OCI-LY3 (cell line): Measurements from ENCODE around the gene ARFIP1.

Experiments used
- EZH2phosphoT487 ChIP-seq: fragments of 200-600 bp; shearing (Covaris generic); IDR thresholded peaks from 2 replicates; pipeline ENCODE4 v1.6.1; 2018; ENCODE audit warnings: antibody characterized with exemption, mixed run types, low read depth
- TF ChIP-seq, protein P1 (sequence below): fragments of 200-600, 300-600 bp; sonication (generic); IDR thresholded peaks from 2 replicates; pipeline ENCODE4 v1.5.1; 2014; ENCODE audit warnings: antibody characterized with exemption, low read length, low read depth

DNA sequence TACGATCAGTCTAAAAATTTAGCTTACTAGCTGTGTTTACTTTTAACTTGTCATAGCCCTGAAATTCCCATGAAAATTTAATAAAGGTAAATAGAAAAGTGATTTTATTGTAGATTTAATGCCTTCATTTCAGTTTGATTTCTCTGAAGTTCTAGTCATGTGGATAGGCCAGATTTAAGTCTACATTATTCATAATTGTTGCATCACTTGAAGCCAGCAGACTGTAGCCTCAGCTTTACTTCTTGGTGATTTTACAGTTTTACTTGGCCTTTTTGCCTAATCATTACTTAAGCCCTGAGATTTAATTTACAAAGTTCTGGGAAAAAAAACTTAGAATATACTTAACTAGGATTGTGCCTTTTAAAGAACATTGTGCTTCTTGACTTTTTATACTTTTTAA, 82.9 kb downstream of the ARFIP1 start:
- TF ChIP-seq, protein P1, sequence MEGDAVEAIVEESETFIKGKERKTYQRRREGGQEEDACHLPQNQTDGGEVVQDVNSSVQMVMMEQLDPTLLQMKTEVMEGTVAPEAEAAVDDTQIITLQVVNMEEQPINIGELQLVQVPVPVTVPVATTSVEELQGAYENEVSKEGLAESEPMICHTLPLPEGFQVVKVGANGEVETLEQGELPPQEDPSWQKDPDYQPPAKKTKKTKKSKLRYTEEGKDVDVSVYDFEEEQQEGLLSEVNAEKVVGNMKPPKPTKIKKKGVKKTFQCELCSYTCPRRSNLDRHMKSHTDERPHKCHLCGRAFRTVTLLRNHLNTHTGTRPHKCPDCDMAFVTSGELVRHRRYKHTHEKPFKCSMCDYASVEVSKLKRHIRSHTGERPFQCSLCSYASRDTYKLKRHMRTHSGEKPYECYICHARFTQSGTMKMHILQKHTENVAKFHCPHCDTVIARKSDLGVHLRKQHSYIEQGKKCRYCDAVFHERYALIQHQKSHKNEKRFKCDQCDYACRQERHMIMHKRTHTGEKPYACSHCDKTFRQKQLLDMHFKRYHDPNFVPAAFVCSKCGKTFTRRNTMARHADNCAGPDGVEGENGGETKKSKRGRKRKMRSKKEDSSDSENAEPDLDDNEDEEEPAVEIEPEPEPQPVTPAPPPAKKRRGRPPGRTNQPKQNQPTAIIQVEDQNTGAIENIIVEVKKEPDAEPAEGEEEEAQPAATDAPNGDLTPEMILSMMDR: no peak
- TF ChIP-seq EZH2phosphoT487: no peak
